ENCODE results near the gene ZFYVE27.

GRCh38 chr10:97764519-97764931, 27.6 kb downstream of the ZFYVE27 start:
- TF ChIP-seq POLR2A (IDR thresholded peaks at IDR 0.05): no peak
- no peak for TF ChIP-seq CTCF (IDR thresholded peaks at IDR 0.05)
- TF ChIP-seq POLR2AphosphoS5 (IDR thresholded peaks at IDR 0.05): no peak

All from suprapubic skin (tissue), 4 donors.